Medulla oblongata (tissue), 1 donor: Measurements from ENCODE around the gene CSF2RB.
A peak's percentile ranks its signal among the peaks of the same experiment; 100 is the strongest.

Experiments used
- DNase-seq: peaks from one replicate; pipeline ENCODE4 v3.0.0-alpha.2; 2015; ENCODE audit errors: extremely low spot score

Gene CSF2RB

GRCh38 chr22:36913427-36914389 is at the start of gene CSF2RB:
Gene CSF2RB (plus strand): TSS chr22:36913628. CDS start chr22:36922208, 8,580 bp downstream.
- DNase-seq: peak; percentile 78

- DNase-seq: no peak
Observed at GRCh38 chr22:36863979-36864378, 49.4 kb upstream of the CSF2RB start.

- DNase-seq: peak; percentile 28
Observed at GRCh38 chr22:36864454-36865215, 48.8 kb upstream of the CSF2RB start.

GRCh38 chr22:36865346-36865745 is 48.1 kb upstream of the CSF2RB start:
- DNase-seq: no peak

- DNase-seq: no peak
Observed at GRCh38 chr22:36867695-36868094, 45.7 kb upstream of the CSF2RB start.

- DNase-seq: no peak
Observed at GRCh38 chr22:36868546-36869181, 44.8 kb upstream of the CSF2RB start.

DNA sequence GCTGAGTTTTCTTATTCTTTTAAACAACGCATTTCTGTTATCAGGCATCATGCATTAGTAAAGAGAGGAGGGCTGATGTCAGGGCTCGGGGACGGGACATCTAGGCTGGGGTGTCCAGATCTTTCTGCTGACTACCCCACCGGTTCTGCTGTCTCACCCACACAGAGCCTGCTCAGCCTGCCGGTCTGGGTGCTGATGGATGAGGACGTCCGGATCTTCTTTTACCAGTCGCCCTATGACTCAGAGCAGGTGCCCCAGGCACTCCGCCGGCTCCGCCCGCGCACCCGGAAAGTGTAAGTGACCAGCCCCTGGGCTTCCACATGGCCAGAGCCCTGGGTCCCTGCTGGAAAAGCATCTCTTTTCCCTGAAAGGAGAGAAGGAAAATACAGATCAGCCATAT is 43.2 kb upstream of the CSF2RB start:
- DNase-seq: no peak

- DNase-seq: no peak
Observed at GRCh38 chr22:36871669-36872081, 41.8 kb upstream of the CSF2RB start.

DNA sequence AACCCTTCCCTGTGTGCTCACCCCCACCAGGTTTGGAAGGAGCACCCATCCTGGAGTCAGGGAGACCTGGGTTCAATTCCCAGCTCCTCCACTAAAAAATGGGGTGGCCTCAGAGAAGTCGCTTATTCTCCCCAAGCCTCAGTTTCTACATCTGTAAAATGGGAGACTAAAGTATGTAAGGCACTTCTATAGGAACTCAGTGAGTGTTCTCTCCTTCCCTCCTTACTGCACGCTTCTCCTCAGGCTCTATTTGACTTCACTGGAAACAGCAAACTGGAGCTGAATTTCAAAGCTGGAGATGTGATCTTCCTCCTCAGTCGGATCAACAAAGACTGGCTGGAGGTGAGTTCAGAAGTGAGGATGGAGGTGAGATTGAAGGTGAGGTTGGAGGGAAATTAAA is 41.3 kb upstream of the CSF2RB start:
- DNase-seq: no peak

DNA sequence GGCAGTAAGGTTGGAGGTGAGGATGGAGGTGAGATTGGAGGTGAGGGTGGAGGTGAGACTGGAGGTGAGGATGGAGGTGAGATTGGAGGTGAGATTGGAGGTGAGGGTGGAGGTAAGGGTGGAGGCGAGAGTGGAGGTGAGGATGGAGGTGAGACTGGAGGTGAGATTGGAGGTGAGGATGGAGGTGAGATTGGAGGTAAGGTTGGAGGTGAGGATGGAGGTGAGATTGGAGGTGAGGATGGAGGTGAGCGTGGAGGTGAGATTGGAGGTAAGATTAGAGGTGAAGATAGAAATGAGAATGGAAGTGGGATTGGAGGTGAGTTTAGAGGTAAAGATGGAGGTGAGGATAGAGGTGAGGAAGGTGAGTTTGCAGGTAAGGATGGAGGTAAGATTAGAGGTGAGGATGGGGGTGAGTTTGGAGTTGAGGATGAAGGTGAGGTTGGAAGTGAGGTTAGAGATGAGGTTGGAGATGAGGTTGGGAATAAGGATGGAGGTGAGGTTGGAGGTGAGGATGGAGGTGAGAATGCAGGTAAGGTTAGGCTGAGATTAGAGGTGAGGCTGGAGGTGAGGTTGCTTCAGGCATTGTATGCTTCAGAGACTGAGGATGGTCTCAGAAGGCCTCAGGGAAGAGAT is 40.4 kb upstream of the CSF2RB start:
- no peak for DNase-seq

DNA sequence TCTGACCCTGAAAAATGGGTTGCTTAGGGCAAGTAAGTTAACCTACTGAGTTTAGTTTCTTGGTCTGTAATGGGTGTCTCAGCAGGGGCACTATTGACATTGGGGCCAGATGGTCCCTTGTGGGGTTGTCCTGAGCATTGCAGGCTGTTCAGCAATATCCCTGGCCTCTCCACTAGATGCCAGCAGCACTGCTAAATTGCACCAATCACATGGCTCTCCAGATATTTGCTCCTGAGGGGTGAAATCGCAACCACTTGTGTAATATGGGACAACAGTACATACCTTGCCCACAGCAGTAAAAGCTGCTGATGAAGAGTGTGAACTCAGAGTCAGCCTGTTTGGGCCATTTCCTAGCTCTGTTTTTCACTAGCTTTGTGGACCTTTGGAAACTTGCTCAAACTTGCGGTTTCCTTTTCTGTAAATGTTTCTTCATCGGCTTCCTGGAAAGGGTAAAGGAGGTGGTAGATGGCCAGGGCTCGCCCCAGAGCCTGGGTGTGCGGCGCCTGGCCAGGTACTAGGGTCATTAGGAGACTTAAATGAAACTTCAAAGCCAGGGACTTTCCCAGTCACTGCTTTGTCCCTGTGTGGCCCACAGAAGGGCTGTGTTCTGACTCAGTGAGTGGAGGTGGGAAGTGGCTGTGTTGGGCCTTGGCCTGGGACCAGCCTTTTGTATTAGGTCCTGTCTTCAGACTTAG is 39.7 kb upstream of the CSF2RB start:
- DNase-seq: peak; percentile 28

- no peak for DNase-seq
Observed at GRCh38 chr22:36874309-36874696, 39.1 kb upstream of the CSF2RB start.

- no peak for DNase-seq
Observed at GRCh38 chr22:36874736-36875135, 38.7 kb upstream of the CSF2RB start.

GRCh38 chr22:36875741-36876140 is 37.7 kb upstream of the CSF2RB start:
- DNase-seq: no peak

- DNase-seq: no peak
Observed at GRCh38 chr22:36879775-36880174, 33.7 kb upstream of the CSF2RB start.

DNA sequence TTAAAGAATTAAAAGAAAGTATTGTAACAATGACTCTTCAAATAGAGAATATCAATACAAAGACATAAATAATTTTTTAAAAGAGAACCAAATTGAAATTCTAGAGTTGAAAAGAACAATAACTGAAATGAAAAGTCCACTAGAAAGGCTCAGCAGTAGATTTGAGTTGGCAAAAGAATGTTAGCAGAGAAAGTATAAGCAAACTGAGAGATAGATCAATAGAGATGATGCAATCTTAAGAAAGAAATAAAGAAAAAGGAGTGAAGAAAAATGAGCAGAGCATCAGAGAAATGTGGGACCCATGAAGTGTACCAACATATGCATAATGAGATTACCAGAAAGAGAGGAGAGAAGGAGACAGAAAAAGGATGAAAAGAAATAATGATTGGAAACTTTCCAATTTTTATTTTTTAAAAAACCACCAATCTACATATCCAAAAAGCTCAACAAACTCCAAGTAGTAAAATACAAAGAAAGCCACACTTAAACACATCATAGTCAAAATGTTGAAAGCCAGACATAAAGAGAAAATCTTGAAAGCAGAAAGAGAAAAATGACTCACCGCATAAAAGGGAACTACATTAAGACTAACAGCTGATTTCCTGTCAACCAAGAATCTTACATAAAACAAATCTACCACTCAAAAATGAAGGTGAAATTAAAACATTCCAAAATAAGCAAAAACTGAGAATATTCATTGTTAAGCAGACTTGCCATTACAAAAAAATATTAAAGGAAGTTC is 31.8 kb upstream of the CSF2RB start:
- no peak for DNase-seq

DNA sequence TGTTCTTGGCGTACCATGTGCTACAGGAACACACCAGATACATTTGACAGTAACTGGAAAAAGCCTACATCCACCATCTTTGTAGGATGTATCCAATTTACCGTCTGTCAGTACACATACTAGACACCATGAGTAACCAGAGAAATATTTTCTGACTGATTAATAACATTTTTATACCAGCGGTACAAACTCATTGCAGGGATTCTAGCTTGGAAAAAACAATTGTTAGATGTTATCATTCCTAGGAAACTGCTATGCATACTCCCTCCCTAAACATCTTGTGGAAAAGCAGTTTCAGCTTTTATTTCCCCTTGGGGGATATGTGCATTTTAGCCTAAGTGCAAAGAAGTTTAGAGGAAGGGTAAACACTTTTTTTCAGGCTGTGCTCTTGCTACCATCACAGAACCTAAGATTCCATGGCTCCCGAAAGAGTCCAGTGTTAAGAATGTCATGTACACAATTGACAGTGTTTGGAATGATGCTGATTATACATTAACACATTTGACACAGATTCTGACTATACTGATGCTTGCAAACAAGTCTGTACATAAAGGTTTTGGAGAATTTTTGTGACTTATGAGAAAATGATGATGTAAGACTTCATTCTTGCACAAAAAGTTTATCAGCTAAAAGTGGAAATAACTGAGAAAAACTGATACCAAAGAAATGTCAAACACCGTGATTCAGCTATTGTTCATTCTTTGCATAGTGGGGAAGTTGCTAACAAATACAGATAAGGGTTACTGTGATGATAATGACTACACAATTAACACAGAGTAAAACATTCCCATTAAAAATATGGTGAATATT is 28.9 kb upstream of the CSF2RB start:
- no peak for DNase-seq

GRCh38 chr22:36885474-36885873 is 28.0 kb upstream of the CSF2RB start:
- DNase-seq: no peak

- no peak for DNase-seq
Observed at GRCh38 chr22:36886016-36886415, 27.4 kb upstream of the CSF2RB start.

GRCh38 chr22:36887162-36887561 is 26.3 kb upstream of the CSF2RB start:
- no peak for DNase-seq
